HG03095 (cell line): ENCODE measurements around the gene DEXI.

ENCODE experiments used
- ATAC-seq: cut with Tn5 transposase; IDR thresholded peaks from one replicate; pipeline ENCODE4 v1.9.1; 2021; ENCODE audit warnings: moderate library complexity; ENCODE audit not compliant: unreplicated experiment

DEXI gene

DNA sequence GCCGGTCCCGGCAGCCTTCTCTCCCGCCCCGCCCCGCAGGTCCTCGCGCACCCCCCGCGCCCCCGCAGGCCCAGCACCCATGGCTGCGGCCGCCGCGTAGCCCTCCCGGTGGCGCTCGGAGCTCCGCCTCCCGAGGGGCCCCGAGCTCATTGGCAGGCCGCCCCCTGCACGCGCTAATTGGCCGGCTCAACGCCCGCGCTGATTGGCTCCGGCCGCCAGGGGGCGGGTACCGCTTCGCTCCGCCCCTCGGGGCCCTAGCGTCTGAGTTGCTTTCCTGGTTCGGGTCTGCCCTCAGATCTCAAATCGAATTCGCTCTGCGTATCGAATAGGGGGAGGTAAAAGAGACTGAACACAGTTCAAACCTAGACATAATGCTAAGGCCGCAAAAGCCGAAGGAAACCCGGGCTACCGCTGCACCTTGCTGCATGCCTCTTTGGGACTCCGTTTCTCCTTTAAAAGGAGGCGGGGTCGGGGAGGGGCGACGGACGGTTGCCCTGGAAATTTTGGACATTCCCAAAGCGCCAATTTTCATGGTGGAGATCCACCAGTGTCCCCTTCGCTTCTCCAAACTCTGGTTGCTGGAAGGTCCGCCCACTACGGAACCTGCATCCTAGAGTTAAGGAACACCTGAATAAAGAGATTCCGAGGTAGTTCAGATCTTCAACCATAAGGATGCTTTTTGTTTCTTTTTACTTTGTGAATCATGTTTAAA is at the start of gene DEXI:
Gene DEXI (minus strand): TSS at position 117 of the 712 bp plus-strand sequence. CDS start 463 bp downstream, outside the sequence.
- peak; percentile 41 for ATAC-seq

DNA sequence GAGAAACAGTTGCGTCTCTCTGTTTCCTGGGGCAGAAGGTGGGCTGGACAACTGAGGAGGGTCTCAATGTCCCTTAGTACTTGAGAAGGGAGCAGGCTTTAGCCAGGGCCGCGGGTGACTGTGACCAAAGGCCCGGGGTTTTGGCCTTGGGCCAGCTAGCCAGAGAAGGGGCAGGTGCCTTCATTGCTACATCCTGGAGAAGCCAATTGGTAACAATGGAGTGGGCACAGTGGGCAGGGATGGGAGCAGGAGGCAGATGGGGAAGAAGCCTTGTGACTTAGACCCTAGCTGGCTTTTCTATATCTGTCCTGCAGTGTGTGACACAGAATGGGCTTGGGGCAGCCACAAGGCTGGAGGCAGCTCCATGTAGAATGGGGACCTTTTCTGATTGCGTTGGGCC is 48.1 kb upstream of the DEXI start:
- ATAC-seq: no peak

DNA sequence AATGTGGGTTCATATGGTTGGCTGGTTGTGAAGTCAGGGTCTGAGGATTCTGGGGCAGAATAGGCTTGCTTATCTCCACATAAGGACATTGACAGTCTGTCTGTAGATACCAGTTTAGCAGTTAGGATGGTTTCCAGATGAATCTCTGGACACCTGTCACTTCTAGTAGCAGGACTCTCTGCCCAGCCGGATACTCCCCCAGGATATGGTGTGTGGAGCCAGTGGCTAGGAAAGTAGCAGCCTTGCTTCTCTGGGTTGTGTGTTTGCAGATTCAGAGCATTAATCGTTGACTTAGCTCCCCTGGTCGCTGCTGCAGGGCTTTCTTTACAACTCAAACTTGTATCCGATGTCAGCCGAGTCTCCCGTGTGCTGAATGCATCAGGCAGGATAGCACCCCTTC is 47.3 kb upstream of the DEXI start:
- ATAC-seq: no peak

DNA sequence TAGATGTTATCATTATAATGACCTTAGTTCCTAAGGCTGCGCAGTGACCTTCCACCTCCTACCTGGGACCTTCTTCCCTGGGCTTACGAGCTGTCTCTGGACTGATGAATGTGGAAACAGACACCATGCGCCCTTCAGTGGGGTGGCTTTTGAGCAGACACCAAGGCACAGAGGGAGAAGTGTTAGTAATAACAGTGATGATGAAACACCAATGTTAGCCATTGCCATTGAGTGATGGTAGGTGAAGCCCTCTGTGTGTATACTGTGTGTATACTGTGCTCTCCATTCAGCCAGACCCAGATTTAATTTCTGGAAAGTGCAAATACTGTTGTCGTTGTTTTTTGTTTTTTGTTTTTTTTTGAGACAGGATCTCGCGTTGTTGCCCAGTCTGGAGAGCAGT is 46.6 kb upstream of the DEXI start:
- ATAC-seq: no peak

DNA sequence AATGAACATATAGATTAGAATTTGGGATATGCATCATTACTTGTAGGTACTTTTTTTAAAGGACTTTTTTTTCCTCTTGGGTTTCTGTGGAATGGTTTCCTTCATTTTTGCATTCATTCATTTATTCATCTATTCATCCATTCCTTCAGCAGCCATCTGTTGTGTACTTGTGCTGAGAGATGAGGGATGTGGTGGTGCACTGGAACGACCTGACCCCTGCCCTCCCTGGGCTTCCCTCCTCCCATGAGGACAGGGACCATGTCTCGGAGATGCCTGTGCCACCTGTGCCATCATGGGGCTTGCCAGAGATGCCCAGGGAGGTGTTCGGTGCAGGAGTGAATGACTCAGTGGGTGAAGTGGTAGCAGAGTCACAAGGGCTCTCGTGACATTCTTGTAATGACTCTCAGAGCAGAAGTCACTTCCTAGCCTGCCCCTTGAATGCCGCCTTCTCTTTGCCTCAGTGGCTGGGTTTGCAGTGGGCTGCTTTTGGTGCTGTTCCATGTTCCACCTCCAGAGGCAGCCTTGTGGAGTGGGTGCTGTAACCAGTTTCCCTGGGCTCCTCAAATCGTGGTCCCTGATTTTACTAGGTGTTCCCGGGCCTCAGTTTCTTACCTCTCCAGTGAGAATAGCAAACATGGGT is 46.0 kb upstream of the DEXI start:
- ATAC-seq: peak; percentile 39

DNA sequence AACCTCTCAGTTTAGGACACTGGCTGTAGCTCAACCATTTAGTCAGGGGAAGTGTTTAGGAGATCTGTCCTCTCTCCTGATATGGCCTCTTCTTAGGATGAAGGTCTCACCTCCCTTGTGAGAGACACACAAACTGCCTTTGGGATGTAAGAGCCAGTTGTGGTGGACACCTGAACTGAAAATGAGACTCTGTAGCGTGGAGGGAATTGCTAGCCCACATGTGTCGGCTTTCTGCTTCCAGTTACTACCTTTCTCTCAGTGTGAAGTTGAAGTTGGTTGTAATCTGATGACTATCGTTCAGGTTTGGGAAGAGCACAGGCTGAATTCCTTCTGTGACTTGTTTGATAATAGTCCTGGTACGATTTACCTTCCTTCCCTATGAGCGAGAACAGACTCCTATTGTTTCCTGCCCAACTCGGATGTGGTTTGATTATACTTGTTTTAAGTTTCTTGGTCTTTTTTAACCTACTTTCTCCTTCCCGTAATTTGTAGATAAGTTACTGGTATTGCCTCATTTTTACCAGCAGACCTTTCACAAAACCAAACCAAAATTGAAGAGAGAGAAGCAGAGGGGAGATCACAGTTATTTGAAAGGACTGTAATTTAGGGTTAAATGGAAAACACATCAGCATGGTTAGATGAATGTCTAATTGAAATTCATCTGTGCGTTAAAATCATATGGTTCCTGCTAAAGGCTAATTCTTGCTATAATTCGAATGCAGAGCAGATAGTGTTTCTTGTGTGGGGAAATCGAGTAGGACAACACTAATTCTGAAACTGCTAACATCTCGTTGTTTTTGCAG is 45.3 kb upstream of the DEXI start:
- no peak for ATAC-seq

DNA sequence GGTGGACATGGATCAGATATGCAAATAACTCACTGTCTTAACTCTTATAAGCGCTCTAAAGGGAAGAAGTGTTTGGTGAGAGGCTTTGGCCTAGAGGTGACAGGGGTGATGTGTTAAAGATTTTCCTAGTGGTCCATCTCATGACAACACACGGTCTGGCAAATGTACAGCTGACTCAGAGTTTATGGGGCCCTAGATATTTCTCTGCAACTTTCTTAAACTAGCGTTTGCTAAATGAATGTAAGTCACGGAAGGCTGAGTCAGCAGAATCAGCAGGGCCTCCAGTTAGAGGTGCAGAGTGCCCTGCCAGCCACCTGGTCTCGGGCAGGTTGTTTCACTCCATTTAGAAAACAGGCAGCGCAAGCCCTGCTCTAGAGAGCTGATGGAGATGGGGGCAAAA is 42.2 kb upstream of the DEXI start:
- no peak for ATAC-seq

DNA sequence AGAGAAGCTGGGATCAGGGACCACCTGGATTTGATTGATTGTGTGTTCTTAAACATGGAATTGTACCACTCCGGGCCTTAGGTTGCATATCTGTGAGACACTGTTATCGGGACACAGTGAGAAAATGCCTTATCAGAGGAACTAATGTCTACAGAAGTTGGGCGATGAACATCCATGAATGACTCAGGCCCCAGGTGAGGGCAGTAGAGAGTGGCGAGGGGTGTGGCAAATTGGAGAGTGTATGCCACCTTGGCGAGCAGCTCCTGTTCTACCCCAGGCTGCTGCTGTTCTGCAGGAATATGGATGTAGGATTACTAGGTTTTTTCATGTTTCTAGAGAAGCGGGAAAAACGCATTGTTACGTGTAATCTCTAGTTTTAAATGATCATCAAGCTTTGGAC is 40.9 kb upstream of the DEXI start:
- ATAC-seq: no peak

DNA sequence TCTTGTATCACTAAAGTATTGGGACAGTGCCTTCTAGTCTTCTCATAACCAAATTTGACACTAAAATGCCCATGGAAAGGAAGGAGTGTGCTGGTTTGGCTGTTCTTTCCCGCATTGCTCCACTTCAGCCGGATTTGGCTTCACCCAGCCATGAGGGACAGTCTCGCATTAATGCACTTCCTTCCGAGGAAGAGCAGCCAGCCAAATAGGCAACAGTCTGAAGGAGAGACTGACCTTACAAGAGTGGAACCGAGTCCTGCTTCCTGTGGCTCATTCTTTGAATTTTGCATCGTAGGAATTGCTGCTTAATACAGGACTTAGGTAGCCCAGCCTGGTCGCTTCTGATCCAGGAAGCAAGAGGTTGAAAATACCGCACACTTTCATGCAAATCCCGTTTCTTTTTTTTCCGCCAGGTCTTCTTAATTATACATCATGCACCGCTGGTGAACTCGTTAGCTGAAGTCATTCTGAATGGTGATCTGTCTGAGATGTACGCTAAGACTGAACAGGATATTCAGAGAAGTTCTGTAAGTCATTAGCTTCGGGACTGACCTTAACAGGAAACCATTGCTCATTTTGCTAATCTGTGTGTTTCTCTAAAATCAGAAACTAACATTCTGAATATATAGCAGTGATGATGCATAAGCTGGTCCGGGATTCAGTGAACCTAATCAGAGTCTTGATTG is 40.3 kb upstream of the DEXI start:
- ATAC-seq: no peak

DNA sequence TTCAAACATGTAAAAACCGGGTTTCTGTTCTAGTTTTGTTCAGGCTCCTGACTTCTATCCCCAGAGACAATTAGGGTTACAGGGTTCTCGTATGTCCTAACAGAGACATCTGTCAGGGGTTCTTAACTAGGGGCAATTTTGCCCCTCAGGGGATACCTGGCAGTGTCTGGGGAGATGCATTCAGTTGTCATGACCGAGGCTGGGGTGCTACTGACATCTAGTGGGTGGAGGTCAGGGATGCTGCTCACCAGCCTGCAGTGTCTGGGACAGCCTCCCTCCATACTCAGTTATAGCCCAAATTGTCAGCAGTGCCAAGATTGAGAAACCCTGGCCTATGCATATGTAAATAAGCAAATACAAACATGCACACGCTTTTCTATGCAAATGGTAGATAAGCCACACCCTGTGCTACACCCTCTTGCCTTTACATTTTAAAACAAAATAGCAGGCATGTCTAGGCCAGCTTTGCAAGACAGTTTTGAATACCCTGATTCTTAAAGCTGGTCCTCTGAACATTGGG is 39.5 kb upstream of the DEXI start:
- ATAC-seq: peak; percentile 40

DNA sequence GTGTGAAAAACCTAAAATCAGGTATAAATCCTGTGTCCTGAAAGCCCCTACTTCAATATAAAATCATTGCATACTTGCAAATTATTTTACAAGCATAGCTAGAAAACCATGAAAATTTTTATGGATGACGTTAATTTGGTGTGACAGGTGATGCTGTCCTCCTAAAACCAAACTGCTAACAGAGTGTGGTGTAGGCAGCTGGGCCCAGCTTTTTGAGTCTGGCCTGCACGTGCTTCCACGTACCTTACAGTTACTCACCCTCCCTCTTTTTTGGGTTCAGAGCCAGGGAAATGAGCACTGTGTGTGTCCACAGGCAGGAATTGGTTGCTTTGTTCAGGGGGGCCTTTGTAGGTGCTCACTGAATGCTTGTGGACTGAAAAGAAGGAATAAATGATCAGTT is 38.5 kb upstream of the DEXI start:
- no peak for ATAC-seq

DNA sequence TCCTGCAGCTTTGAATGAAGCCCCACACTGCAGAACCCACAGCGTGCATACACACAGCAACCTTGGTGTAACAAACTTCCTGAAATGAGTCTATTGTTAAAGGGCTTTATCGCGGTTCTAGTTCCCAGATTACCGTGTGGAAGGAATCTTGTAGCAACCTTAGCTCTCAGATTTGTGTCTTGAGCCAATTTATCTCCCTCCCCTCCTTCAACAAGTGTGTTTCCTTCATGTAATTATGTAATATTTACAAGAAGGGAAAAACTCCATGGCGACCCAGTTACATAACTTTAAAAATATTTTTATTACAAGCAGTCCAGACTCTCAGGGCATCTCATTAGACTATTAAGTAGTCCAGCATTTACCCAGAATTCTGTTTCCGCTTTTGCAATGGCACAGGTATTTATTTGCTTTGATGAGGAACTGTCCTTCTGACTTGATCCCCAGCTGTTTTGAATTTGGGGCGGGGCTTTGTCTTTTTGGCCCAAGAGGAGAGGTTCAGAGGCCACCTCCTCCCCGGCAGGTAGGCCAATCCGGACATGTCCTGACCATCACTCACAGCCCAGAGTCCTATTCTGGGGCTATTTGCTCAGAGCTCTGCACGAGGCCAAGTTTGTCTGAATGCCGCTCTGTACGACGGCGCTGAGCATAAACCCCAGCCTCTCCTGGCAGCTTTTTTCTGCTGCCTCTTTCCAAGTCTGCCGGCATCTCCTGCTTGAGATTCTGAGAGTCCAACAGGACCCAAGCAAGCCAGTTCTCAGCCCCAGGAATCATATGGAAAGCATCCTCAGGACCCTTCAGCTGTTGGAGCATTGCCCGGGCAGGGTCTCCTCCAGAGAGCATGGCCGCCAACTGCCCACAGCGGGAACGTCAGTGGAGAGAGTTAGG is 37.7 kb upstream of the DEXI start:
- no peak for ATAC-seq

DNA sequence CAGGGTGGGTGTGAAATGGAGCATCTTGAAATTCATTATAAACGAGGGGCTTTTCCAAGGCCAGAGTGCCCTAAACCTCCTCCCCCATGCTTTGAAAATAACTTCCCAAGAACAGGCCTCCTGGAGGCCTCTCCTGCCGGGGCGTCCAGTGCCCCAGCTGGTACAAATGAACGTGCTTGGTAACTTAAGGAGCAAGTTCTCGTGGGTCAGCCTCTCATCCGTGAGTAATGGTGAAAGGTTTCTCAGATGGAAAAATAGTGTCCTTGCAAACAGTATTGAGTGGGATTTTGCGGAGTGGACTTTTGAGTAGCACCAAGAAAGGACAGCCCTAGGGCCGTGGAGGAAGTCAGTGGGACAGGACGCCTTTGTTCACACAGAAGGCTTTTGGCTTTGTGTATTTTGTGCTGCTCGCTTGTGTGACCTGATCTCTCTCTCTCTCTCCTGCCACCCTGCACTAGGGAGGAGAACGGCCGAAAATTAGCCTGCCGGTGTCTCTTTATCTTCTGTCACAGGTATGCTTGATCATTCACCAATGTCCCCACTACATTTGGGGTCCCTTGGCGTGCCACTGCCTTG is 36.7 kb upstream of the DEXI start:
- ATAC-seq: no peak

DNA sequence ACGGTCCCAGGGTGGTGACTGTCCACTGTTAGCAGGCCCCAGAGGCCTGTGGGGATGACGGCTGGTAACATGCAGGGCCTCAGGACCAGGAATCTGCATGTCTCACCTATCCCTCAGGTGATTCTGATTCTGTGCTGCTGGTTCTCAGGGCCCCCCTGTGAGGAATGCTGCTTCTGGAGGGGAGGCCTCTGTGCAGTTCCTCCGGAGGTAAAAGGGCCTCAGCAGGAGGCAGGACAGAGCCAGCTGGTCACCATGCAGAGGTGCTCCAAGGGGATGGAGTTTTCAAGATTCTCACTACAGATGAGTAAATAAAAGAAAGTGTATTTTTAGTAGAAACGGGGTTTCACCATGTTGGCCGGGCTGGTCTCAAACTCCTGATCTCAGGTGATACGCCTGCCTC is 35.9 kb upstream of the DEXI start:
- ATAC-seq: no peak

DNA sequence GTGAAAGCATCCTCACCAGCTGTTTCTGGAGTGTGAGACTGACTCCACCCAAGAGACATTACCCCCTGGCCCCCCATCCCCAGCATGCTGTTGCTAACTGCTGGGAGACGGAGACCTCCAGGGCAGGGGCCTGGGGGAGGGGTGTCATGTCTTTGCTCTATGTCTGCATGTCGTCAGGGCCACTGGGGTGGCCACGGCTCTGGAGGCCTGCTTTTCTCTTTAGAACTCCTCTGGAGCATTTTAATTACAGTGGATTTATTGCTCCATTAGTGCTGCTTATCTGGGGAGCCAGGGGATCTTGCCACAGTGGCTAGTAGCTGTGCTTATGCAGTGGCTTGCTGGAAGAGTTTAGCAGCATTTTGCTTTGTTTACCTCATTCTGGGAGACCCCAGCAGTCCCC is 34.4 kb upstream of the DEXI start:
- no peak for ATAC-seq

DNA sequence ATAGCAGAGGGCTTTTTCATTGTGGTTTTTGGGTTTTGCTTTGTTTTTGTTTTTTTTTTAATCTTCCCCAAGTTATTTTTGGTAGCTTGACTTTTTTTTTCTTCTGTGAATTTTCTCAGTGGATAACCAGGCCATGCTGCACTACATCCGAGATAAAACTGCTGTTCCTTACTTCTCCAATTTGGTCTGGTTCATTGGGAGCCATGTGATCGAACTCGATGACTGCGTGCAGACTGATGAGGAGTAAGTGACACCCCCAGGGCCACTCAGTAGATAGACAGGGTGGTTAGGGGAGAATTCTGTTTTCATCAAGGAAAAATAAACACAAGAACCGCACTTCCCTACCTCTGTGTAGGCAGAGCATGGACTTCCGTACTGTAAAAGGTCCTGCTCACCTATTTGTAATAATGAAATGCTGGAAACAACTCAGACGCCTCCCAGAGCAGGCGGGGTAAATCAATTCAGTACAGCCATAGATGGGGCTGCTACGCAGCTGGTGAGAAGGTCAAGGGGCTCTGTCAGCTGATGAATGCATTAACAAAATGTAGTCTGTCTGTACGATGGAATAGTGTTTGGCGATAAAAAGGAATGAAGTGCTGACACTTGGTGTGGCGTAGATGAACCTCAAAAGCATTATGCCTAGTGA is 30.7 kb upstream of the DEXI start:
- no peak for ATAC-seq

DNA sequence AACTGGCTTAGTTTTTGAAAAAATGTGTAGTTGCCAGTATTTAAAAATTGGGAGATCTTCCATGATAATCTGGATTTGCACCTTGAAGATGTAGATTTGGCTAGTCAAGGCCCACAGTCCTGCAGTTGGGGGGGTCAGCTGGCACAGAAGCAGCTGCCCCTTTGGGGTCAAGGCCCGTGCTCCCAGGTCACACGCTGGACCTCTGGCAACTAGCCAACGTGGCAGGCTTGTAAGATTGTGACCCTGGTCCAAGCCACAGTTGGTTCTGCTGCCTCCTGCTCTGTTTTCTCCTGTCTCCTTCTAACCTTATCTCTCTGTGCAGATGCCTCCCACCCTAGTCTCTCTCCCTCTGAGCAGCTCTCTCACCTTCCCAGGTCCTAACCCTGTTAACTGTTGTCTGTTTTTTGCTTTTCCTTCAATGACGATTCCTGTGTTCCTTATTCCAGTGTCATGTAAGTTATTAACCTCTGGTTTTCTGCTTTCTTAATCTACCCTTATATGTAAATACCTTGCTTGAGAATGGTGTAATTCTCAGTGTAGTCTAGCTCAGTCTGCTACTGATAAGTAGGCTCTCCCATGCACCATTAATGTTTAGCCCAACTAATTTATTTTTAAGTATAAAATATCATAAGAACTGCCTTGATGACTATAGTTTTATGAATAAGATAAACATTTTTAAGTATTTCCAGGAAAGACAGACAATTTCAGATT is 30.0 kb upstream of the DEXI start:
- ATAC-seq: no peak

DNA sequence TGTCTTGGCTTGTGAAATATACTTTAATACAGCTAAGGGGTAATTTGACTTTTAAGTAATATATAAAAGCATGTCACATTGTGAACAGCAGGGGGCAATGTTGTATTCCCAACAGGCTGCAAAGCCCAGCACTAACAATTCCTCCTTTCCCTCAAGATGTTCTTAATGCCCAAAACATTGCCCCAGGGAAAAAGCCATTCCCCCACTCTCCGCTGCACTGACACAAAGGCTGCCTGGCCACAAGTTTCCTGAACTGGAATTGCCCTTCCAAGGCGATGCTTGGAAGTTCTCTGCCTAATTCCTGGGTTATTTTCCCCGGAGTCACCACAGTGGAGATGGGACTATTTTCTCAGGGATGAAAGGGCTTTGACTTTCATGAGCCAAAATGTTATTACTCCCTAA is 29.3 kb upstream of the DEXI start:
- no peak for ATAC-seq

DNA sequence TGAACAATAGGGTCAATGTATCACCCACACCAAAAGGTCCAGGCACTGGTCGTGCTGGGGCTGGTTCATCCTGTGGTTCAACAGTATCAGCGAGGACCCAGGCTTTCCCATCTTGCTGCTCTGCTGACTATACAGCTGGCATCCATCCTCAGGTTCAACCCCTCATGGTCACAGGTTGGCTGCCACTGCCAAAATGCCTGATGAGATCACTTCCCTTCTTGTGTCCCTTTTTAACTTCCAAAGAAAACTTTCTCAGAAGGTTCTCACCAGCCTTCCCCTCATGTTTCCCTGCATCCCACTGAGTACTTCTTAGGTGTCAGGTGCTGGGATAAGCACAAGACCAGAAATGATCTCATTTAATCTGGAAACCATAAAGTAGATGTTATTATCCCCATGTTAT is 27.8 kb upstream of the DEXI start:
- ATAC-seq: no peak
